Measurements from ENCODE around the gene UQCRC1. TPM values are rescaled to one million over a fixed set of nuclear protein-coding genes. Genes with fewer than 3 reads are reported as not detected.

Gene UQCRC1
- total RNA-seq, 2 donors from 2014 or later = 682 to 753 TPM

- intact Hi-C loops (cut with DNase I) = loop anchor here (10.0 kb wide), 1 partner anchor 167 kb away; a partner anchor contains a TSS
- H3K4me3 ChIP-seq = no peak overlapping the region
- H3K4me1 ChIP-seq = peaks cover 4% of the 10 kb centered on the region
- no peak overlapping the region for H3K27ac ChIP-seq
- H3K36me3 ChIP-seq = peaks cover 12% of the 10 kb centered on the region
- TF ChIP-seq CTCF (IDR thresholded peaks at IDR 0.05) = no peak
- H3K27me3 ChIP-seq = no peaks in the 10 kb centered on the region
- DNase-seq = no peak
- H3K9me3 ChIP-seq = no peaks in the 10 kb centered on the region
- H3K9ac ChIP-seq (ENCODE audit: low read depth in 2 of 2, low read length in 2 of 2) = no peak overlapping the region
These were observed 22.3 kb upstream of the UQCRC1 start for GRCh38 chr3:48631516-48632448.

GRCh38 chr3:48630833-48631232, 21.4 kb upstream of the UQCRC1 start:
- H3K27me3 ChIP-seq = no peaks in the 10 kb centered on the region
- H3K4me3 ChIP-seq = no peak overlapping the region
- no peaks in the 10 kb centered on the region for H3K9me3 ChIP-seq
- DNase-seq = no peak
- H3K27ac ChIP-seq = no peak overlapping the region
- intact Hi-C loops (cut with DNase I) = loop anchor here (10.0 kb wide), 1 partner anchor 166 kb away; a partner anchor contains a TSS
- peaks cover 4% of the 10 kb centered on the region for H3K4me1 ChIP-seq
- H3K9ac ChIP-seq (ENCODE audit: low read depth in 2 of 2, low read length in 2 of 2) = no peak overlapping the region
- peaks cover 12% of the 10 kb centered on the region for H3K36me3 ChIP-seq
- no peak for TF ChIP-seq CTCF (IDR thresholded peaks at IDR 0.05)

GRCh38 chr3:48630407-48630806, 21.0 kb upstream of the UQCRC1 start:
- Histone ChIP-seq H3K27me3 (no peaks in the 10 kb centered on the region), H3K4me1 (peaks cover 4% of the 10 kb centered on the region), H3K9ac (ENCODE audit: low read depth in 2 of 2, low read length in 2 of 2) (no peak overlapping the region), H3K4me3 (no peak overlapping the region), H3K27ac (no peak overlapping the region), H3K9me3 (no peaks in the 10 kb centered on the region), H3K36me3 (peaks cover 12% of the 10 kb centered on the region)
- DNase-seq = no peak
- no peak for TF ChIP-seq CTCF (IDR thresholded peaks at IDR 0.05)
- intact Hi-C loops (cut with DNase I) = loop anchor here (10.0 kb wide), 1 partner anchor 166 kb away; a partner anchor contains a TSS

- peaks cover 12% of the 10 kb centered on the region for H3K36me3 ChIP-seq
- peaks cover 4% of the 10 kb centered on the region for H3K4me1 ChIP-seq
- intact Hi-C loops (cut with DNase I) = loop anchor here (10.0 kb wide), 1 partner anchor 165 kb away; a partner anchor contains a TSS
- no peak overlapping the region for H3K4me3 ChIP-seq
- no peaks in the 10 kb centered on the region for H3K27me3 ChIP-seq
- DNase-seq = no peak
- H3K27ac ChIP-seq = no peak overlapping the region
- H3K9me3 ChIP-seq = no peaks in the 10 kb centered on the region
- no peak for TF ChIP-seq CTCF (IDR thresholded peaks at IDR 0.05)
- no peak overlapping the region for H3K9ac ChIP-seq (ENCODE audit: low read depth in 2 of 2, low read length in 2 of 2)
These were observed 20.4 kb upstream of the UQCRC1 start for GRCh38 chr3:48629894-48630293.

GRCh38 chr3:48628277-48629017, 19.0 kb upstream of the UQCRC1 start:
- H3K27me3 ChIP-seq = no peaks in the 10 kb centered on the region
- no peak overlapping the region for H3K4me3 ChIP-seq
- no peak for TF ChIP-seq CTCF (IDR thresholded peaks at IDR 0.05)
- no peak overlapping the region for H3K27ac ChIP-seq
- intact Hi-C loops (cut with DNase I) = no loop called here
- H3K9me3 ChIP-seq = no peaks in the 10 kb centered on the region
- peaks cover 11% of the 10 kb centered on the region for H3K36me3 ChIP-seq
- no peak overlapping the region for H3K9ac ChIP-seq (ENCODE audit: low read depth in 2 of 2, low read length in 2 of 2)
- peaks cover 5% of the 10 kb centered on the region for H3K4me1 ChIP-seq
- no peak for DNase-seq
